GM12801 (cell line): ENCODE data around the gene MOB1B.

Source experiments
- TF ChIP-seq, protein P1 (sequence below): IDR thresholded peaks from one replicate; pipeline ENCODE4 v1.5.1; 2011; ENCODE audit warnings: control low read depth; ENCODE audit not compliant: insufficient read length; ENCODE audit errors: extremely low read depth

The MOB1B gene

DNA sequence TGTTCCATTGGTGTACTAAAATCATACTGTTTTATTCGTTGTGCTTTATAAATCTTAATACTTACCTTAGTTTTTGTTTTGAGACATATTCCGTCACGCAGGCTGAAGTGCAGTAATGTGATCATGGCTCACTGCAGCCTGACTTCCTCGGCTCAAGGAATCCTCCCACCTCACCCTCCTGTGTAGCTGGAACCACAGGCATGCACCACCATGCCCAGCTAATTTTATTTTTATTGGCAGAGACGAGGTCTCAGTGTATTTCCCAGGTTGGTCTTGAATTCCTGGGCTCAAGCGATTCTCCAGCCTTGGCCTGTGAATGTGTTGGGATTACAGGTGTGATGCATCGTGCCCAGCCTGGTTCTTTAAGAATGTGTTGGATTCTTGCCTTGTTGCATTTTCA, 66.9 kb downstream of the MOB1B start:
- TF ChIP-seq, protein P1, sequence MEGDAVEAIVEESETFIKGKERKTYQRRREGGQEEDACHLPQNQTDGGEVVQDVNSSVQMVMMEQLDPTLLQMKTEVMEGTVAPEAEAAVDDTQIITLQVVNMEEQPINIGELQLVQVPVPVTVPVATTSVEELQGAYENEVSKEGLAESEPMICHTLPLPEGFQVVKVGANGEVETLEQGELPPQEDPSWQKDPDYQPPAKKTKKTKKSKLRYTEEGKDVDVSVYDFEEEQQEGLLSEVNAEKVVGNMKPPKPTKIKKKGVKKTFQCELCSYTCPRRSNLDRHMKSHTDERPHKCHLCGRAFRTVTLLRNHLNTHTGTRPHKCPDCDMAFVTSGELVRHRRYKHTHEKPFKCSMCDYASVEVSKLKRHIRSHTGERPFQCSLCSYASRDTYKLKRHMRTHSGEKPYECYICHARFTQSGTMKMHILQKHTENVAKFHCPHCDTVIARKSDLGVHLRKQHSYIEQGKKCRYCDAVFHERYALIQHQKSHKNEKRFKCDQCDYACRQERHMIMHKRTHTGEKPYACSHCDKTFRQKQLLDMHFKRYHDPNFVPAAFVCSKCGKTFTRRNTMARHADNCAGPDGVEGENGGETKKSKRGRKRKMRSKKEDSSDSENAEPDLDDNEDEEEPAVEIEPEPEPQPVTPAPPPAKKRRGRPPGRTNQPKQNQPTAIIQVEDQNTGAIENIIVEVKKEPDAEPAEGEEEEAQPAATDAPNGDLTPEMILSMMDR, result no peak

DNA sequence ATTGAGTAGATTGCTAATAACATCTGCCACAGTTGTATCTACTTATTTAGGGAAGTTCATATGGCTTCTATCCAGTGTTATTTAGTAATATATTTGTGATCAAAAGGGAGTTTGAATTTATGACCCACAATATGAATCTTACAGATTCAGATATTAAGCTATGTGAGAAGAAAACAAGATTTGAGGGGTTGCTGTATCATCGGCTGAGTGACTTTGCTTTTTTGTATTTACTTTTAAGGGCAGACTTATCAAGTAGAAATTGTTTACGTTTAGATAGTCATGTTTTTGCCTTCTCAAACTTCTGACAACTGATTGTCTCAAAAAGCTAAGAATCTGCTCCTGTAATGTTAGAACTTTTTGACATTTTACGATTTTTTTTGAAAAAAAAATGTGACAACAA, 74.1 kb downstream of the MOB1B start:
- TF ChIP-seq, protein P1, result no peak

DNA sequence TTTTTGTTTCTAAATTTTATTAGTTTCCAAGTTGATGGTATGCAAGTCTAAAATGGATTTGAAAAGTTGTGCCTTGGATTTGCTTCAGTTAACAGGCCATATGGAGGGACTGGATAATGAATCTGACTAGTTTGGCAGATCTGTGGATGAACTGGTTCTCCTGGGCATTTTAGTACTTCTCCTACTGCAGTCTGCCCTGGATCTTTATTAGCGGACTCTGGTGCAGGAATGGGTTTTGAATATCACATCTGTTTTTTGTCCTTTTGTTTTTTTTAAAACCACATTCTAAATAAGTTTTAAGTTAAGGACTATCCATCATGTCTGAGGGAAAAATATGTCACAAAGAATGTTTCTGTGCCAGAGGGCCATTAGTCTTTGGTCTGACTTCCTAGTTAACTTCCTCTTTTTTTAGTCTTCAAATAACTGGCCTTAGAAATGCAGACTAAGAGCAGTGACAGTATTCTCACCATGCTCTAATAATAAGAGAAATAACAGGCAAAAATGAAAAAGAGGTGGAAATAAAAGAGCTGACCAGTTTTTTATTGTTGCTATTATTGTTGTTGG, 77.4 kb downstream of the MOB1B start:
- TF ChIP-seq, protein P1, result no peak

DNA sequence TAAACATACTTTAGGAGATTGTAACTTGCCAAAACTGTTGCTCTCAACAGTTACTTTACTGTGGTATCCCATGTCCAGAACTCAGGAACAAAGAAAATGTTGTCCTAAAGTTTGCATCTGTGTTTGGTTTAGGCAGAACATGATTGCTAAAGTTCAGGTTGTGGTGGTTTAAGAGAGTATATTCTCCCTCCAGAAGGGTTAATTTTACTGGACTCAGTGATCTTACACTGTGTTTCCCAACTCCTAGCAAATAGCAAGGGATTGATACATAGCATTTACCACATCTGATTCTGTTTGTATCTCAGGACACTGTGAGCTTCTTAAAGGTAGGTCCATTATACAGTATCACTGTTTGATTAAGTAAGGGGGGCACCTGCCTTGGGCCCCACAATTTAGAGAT, 78.0 kb downstream of the MOB1B start:
- TF ChIP-seq, protein P1, result no peak

DNA sequence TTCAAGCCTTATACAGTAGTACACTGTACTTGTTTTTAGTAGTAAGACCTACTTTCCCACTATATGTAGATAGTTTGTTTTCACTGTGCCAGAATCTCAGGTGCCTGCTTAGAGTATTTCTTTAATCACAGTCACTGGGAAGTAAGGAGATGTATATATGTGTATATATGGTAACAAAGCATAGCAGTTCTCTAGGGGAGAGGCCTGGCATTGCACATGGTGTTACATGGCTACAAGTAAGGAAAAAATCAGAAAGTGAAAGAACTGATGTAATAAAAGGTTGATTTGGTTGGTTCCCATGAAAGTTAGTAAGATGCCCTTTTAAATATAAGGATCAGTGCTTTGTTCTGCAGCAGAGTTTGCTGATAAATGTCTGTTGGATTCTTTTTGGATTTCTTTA, 81.9 kb downstream of the MOB1B start:
- TF ChIP-seq, protein P1, result no peak

DNA sequence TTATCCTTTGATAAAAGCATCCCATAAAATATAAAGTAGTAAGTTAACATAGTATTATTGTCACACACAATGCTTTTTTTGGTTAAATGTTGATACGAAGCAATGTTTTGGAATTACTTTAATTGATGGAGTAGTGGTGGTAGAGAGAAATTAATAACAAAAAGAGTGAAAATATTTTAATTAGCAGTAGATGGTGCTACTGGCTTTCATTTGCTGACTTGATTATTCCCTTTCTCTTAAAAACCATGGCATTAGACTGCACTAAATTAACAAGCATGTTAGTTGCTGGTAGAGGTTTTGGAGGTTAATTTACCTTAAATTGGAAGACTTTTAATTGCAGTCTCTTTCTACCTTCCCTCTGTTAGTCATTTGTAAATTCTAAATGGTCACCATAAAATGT, 82.4 kb downstream of the MOB1B start:
- TF ChIP-seq, protein P1, result no peak

DNA sequence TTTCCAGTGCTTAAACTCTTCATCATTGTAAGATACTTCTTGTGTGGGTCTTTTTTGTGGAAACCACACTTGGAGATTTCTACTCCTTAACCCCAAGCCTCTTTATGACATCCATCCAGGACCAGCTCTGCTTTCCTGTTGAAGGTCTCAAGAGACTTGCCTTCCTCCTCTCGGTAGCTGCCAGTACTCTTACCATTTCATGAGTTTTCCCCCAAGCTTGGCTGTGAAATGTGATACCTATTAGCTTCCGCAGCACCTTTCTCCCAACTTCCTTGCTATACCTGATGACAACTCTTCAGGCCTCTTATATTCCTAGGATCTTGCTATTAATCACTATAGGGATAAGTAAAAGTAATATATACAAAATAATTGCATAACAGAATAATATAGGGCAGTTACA, 89.4 kb downstream of the MOB1B start:
- TF ChIP-seq, protein P1, result no peak

DNA sequence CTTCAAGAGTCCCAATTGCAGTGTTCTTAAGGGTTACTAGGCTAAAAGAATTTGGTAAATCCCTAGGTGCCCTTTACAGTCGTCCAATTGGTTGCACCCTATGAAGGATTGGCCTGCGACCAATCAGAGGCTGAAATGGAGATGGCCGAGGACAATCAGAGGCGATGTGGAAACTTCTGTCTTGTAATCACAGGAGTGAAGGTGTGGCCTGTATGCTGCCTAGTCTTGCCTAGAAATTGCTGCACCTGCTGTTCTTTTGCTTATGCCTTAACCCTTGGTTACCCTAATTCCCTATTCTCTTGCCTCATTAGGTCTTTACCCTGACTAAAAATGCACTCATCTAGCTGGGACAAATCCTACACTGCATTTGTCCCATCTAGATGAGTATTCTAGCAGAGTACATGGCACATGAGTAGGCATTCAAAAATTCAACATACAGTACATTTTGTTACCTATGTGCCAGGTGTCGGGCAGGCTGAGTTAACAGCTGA, 90.3 kb downstream of the MOB1B start:
- TF ChIP-seq, protein P1, result no peak
